ENCODE measurements around the gene TTC13.

DNA sequence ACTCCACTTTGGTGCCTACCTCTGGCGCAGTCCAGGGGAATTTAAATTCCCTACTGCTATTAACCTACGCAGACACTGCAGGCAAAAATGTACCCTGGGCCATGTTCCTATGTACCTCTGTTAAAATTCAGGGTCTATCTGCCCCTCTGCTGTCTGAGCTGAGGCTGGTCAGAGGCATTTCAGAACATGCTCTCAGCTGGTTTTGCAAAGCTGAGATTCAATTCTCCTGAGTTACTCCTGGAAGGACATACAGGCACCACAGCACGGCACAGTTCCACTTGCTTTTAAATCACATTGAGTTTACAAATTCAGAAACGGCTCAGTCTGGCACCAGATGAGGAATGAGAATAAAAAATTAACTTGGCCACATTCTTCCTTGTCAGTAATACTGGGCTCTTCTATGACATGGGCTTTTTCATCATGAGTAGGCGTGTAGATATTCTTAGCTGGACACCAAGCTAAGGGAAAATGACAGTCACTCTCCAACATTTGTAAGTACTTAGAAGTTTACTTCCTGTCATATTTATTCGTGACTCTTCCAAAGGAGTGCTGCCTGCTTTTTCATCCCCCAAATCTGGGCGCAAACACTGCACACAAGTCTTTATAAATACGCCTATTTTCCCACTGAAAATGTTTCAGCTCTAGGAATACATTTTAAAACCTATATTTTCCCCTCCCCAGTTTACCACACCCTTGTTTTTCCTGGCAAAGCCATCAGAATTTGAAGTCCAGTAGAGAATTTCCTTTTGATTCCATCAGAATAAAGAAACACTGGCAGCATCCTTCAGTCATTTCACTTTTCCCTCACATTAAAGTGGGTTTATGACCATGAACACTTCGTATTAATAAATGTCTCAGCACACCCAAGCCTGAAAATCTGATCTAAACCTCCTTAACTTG lies 112.2 kb downstream of the TTC13 start:
- TF ChIP-seq CTCF (conservative IDR thresholded peaks at IDR 0.05; ENCODE audit: low read depth, low read length) (no peak), EZH2 (IDR thresholded peaks at IDR 0.05; ENCODE audit: borderline replicate concordance, low read depth, low read length, poor library complexity, severe bottlenecking) (no peak)
